ENCODE measurements around the gene ZNF410.
"Not testable (repeated sequence)": the region's sequence is repeated elsewhere in the genome, so short reads cannot be mapped to it uniquely, and the experiment has no call there.

Gene ZNF410

DNA sequence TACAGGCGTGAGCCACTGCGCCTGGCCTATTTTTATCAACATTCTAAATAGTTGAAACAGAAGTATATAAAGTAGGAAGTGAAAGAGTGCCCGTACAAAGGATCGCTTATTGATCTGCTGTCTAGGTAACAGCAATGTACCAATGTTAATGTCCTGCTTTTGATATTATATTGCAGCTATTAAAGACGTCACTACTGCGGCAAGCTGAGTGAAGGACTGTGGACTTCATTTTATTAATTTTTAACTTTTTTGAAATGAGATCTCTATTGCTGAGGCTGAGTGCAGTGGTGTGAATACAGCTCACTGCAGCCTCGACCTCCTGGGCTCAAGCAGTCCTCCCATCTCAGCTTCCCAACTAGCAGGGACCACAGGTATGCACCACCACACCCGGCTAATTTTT is 24.2 kb upstream of the ZNF410 start:
- no peaks in the 10 kb centered on the region for H3K9me3 ChIP-seq (ENCODE audit: insufficient read depth, low read depth, low read length)
- 99% methylated on average over 6 of the region's 8 CpGs for WGBS

DNA sequence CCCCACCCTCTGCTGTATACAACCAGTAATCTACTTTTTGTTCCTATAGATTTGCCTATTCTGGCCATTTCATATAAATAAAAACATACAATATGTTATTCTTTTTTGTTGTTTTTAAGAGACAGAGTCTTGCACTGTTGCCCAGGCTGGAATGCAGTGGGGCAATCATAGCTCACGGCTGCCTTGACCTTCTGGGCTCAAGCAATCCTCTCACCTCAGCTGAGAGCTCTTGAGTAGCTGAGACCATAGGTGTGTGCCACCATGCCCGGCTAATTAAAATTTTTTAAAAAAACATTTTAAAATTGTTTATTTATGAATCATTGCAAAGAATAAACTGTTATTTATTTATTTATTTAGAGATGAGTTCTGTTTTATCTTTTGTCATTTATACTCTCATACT is 23.4 kb upstream of the ZNF410 start:
- WGBS: 100% methylated on average over 1 of the region's 2 CpGs
- Histone ChIP-seq H3K4me1 (ENCODE audit: insufficient read depth, low read length) (no peaks in the 10 kb centered on the region), H3K27ac (ENCODE audit: low read depth, low read length) (no peak overlapping the region), H3K4me3 (ENCODE audit: low read length) (no peak overlapping the region), H3K36me3 (ENCODE audit: insufficient read depth, low read length) (peaks cover 76% of the 10 kb centered on the region), H3K27me3 (ENCODE audit: insufficient read depth, low read length) (no peaks in the 10 kb centered on the region), H3K9ac (ENCODE audit: low read depth, low read length) (no peak overlapping the region), H3K9me3 (ENCODE audit: insufficient read depth, low read depth, low read length) (no peaks in the 10 kb centered on the region)

More for the DNA sequence above, 24.2 kb upstream of the ZNF410 start:
- Histone ChIP-seq H3K9ac (ENCODE audit: low read depth, low read length) (no peak overlapping the region), H3K27ac (ENCODE audit: low read depth, low read length) (no peak overlapping the region), H3K27me3 (ENCODE audit: insufficient read depth, low read length) (no peaks in the 10 kb centered on the region), H3K36me3 (ENCODE audit: insufficient read depth, low read length) (peaks cover 72% of the 10 kb centered on the region), H3K4me1 (ENCODE audit: insufficient read depth, low read length) (no peaks in the 10 kb centered on the region), H3K4me3 (ENCODE audit: low read length) (no peak overlapping the region)

DNA sequence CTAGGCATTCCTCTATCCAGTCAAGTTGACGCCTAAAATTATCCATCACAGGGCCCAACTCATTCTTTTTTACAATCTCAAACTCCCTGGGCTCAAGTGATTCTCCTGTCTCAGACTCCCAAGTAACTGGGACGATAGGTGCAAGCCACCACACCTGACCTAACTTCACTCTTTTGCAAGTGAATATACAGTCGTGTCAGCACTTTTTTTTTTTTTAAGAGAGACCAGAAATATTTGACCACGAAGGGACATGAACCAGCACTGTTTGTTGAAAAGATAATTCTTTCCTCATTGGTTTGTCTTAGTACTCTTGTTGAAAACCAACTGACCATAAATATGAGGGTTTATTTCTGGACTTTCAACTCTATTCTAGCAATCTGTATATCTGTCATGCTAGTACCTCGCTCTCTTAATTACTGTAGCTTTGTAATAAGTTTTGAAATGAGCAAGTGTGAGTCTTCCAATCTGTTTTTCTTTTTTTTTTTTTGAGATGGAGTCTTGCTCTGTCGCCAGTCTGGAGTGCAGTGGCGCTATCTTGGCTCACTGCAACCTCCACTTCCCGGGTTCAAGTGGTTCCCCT is 21.0 kb upstream of the ZNF410 start:
- Histone ChIP-seq H3K9me3 (ENCODE audit: insufficient read depth, low read depth, low read length) (no peaks in the 10 kb centered on the region), H3K4me1 (ENCODE audit: insufficient read depth, low read length) (no peaks in the 10 kb centered on the region), H3K27me3 (ENCODE audit: insufficient read depth, low read length) (no peaks in the 10 kb centered on the region), H3K4me3 (ENCODE audit: low read length) (no peak overlapping the region), H3K36me3 (ENCODE audit: insufficient read depth, low read length) (peaks cover 57% of the 10 kb centered on the region), H3K9ac (ENCODE audit: low read depth, low read length) (no peak overlapping the region), H3K27ac (ENCODE audit: low read depth, low read length) (no peak overlapping the region)
- WGBS: 95% methylated on average over 7 of the region's 8 CpGs

DNA sequence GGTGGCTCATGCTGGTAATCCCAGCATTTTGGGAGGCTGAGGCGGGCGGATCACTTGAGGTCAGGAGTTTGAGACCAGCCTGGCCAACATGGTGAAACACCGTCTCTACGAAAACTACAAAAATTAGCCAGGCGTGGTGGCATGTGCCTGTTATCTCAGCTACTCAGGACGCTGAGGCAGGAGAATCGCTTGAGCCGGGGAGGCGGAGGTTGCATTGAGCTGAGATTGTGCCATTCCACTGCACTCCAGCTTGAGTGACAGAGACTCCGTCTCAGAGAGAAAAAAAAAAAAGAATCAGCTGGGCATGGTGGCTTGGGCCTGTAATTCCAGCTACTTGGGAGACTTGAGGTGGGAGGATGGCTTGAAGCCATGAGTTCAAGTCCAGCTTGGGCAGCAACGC is 16.9 kb upstream of the ZNF410 start:
- not testable (repeated sequence) for H3K4me1 ChIP-seq (ENCODE audit: insufficient read depth, low read length); H3K27me3 ChIP-seq (ENCODE audit: insufficient read depth, low read length); H3K9ac ChIP-seq (ENCODE audit: low read depth, low read length); H3K9me3 ChIP-seq (ENCODE audit: insufficient read depth, low read depth, low read length); H3K27ac ChIP-seq (ENCODE audit: low read depth, low read length); H3K4me3 ChIP-seq (ENCODE audit: low read length)
- WGBS: 95% methylated on average over 10 of the region's 11 CpGs
- peaks cover 31% of the 10 kb centered on the region for H3K36me3 ChIP-seq (ENCODE audit: insufficient read depth, low read length)

DNA sequence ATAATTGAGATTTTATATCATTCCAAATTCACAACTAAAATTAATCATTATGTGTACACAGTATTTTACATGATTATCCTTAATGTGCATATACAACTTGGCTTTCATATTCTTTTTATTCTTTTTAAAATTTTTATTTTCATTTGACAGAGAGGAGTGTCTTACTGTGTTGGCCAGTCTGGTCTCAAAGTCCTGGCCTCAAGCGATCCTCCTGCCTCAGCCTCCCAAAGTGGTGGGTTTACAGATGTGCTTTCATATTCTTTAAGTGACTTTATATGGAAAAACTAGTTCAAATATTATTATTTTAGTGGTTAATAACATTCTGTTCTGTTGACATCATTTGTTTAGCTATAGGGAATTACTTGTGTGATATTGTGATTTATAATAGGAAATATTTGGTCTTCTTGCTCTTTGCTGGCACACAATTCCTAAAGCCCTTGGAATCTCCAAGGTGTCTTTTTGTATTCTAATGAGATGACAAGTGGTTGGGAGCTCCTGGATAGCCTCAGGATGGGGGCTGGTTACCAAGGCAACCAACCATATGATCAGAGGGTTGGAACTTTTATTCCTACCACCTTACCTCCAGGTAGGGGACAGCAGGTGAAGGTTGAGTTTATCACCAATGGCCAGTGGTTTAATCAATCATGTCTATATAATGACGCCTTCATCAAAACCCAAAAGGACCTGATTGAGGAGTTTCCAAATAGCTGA is 16.0 kb upstream of the ZNF410 start:
- WGBS: 100% methylated on average over 2 of the region's 2 CpGs
- H3K4me3 ChIP-seq (ENCODE audit: low read length): no peak overlapping the region

DNA sequence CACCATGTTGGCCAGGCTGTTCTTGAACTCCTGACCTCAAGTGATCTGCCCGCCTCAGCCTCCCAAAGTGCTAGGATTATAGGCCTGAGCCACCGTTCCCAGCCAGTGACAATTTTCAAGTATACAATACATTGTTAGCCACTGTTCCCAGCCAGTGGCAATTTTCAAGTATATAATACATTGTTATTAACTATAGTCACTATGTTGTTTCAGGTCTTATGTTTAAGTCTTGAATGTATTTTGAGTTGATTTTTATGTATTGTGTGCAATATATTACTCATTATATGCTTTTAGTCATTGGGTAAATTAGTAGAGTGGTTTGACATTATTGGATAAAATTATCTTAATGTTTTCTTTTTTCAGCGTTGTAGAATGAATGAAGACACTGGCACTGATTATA is 13.0 kb upstream of the ZNF410 start:
- Histone ChIP-seq H3K27ac (ENCODE audit: low read depth, low read length) (no peak overlapping the region), H3K4me3 (ENCODE audit: low read length) (no peak overlapping the region), H3K9me3 (ENCODE audit: insufficient read depth, low read depth, low read length) (no peaks in the 10 kb centered on the region), H3K27me3 (ENCODE audit: insufficient read depth, low read length) (no peaks in the 10 kb centered on the region), H3K36me3 (ENCODE audit: insufficient read depth, low read length) (peaks cover 32% of the 10 kb centered on the region), H3K4me1 (ENCODE audit: insufficient read depth, low read length) (no peaks in the 10 kb centered on the region), H3K9ac (ENCODE audit: low read depth, low read length) (no peak overlapping the region)
- WGBS: 94% methylated on average over 3 of the region's 3 CpGs

More for the DNA sequence above, 16.0 kb upstream of the ZNF410 start:
- Histone ChIP-seq H3K27ac (ENCODE audit: low read depth, low read length) (no peak overlapping the region), H3K9ac (ENCODE audit: low read depth, low read length) (no peak overlapping the region), H3K4me1 (ENCODE audit: insufficient read depth, low read length) (no peaks in the 10 kb centered on the region), H3K9me3 (ENCODE audit: insufficient read depth, low read depth, low read length) (no peaks in the 10 kb centered on the region), H3K27me3 (ENCODE audit: insufficient read depth, low read length) (no peaks in the 10 kb centered on the region), H3K36me3 (ENCODE audit: insufficient read depth, low read length) (peaks cover 25% of the 10 kb centered on the region)

DNA sequence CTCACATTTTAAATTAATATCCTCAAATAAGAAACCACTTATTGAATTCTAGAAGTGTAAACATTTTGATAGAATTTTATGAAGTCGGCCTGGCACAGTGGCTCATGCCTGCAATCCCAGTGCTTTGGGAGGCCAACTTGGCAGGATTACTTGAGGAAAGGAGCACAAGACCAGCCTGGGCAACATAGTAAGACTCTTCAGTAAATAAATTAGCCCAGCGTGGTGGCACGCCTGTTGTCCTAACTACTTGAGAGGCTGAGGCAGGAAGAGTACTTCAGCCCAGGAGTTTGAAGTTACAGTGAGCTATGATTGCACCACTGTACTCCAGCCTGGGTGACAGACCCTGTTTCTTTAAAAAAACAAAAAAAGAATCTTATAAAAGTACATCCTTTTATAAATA is 8.9 kb upstream of the ZNF410 start:
- Histone ChIP-seq H3K4me1 (ENCODE audit: insufficient read depth, low read length) (no peaks in the 10 kb centered on the region), H3K4me3 (ENCODE audit: low read length) (no peak overlapping the region), H3K9ac (ENCODE audit: low read depth, low read length) (no peak overlapping the region), H3K27ac (ENCODE audit: low read depth, low read length) (no peak overlapping the region), H3K27me3 (ENCODE audit: insufficient read depth, low read length) (no peaks in the 10 kb centered on the region), H3K9me3 (ENCODE audit: insufficient read depth, low read depth, low read length) (no peaks in the 10 kb centered on the region), H3K36me3 (ENCODE audit: insufficient read depth, low read length) (peaks cover 61% of the 10 kb centered on the region)
- 95% methylated on average over 3 of the region's 3 CpGs for WGBS

DNA sequence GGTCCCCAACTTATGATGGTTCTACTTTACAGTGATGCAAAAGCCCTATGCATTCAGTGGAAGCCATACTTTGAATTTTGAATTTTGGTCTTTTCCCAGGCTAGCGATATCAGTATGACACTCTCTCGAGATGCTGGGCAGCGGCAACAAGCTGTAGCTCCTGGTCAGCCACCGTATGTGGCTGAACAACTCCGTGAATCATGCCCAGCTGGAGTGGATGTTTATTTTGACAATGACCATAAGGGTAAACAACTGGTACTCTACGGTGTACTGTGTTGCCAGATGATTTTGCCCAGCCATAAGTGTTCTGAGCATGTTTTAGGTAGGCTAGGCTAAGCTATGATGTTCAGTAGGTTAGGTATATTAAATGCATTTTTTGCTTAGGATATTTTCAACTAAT is 8.2 kb upstream of the ZNF410 start:
- peaks cover 58% of the 10 kb centered on the region for H3K36me3 ChIP-seq (ENCODE audit: insufficient read depth, low read length)
- H3K4me3 ChIP-seq (ENCODE audit: low read length): no peak overlapping the region
- no peaks in the 10 kb centered on the region for H3K9me3 ChIP-seq (ENCODE audit: insufficient read depth, low read depth, low read length)
- H3K27me3 ChIP-seq (ENCODE audit: insufficient read depth, low read length): no peaks in the 10 kb centered on the region
- H3K9ac ChIP-seq (ENCODE audit: low read depth, low read length): no peak overlapping the region
- H3K27ac ChIP-seq (ENCODE audit: low read depth, low read length): no peak overlapping the region
- WGBS: 94% methylated on average over 6 of the region's 6 CpGs
- no peaks in the 10 kb centered on the region for H3K4me1 ChIP-seq (ENCODE audit: insufficient read depth, low read length)

DNA sequence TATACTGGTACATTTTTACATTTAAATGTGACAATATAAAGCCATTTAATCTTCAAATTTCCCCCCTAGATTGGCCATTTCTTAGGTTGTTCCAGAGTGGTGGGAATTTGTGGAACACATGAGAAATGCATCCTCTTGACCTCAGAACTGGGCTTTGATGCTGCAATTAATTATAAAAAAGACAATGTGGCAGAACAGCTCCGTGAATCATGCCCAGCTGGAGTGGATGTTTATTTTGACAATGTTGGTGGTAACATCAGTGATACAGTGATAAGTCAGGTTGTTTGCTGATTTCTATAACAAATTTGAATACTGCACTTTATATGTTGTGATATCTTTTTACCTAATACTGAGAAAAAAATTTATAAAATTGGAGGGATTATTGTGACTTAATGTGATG is 7.6 kb upstream of the ZNF410 start:
- Histone ChIP-seq H3K9ac (ENCODE audit: low read depth, low read length) (no peak overlapping the region), H3K4me3 (ENCODE audit: low read length) (no peak overlapping the region), H3K27me3 (ENCODE audit: insufficient read depth, low read length) (no peaks in the 10 kb centered on the region), H3K36me3 (ENCODE audit: insufficient read depth, low read length) (peaks cover 59% of the 10 kb centered on the region), H3K9me3 (ENCODE audit: insufficient read depth, low read depth, low read length) (no peaks in the 10 kb centered on the region), H3K27ac (ENCODE audit: low read depth, low read length) (no peak overlapping the region), H3K4me1 (ENCODE audit: insufficient read depth, low read length) (no peaks in the 10 kb centered on the region)
- WGBS: 89% methylated on average over 1 of the region's 1 CpG

DNA sequence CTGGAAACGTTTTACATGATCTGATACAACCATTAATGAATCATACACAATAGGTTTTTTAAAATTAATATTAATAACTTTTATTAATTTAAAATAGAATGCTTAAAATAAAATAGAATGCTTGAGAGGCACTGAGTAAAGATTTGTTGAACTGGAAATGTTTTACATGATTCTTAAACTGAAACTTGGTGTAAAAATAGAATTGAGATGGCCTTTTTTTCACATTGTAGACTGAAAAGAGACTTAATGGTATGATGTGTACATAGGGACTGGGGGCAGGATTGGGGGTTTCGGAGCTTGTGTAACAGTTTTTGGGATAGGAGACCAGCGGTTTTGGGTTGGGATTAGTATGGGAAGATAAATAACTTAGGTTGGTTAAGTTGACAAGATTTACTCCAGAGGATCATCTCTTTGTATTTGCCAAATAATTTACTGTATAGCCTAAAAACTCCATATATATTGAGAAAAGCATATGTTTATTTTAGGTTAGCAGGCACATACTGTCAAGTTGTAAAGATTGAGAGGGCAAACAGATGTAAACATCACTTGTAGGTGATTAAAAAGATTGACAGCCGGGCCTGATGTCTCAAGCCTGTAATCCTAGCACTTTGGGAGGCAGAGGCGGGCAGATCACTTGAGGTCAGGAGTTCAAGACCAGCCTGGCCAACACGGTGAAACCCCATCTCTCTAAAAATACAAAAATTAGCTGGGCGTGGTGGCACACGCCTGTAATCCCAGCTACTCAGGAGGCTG is 2.0 kb upstream of the ZNF410 start:
- H3K27ac ChIP-seq (ENCODE audit: low read depth, low read length): no peak overlapping the region
- no peak overlapping the region for H3K4me3 ChIP-seq (ENCODE audit: low read length)
- H3K9ac ChIP-seq (ENCODE audit: low read depth, low read length): no peak overlapping the region
- WGBS: 93% methylated on average over 7 of the region's 8 CpGs
- peaks cover 9% of the 10 kb centered on the region; the same call in 1 of the 2 replicates for H3K4me1 ChIP-seq (ENCODE audit: insufficient read depth, low read length)
- no peaks in the 10 kb centered on the region for H3K9me3 ChIP-seq (ENCODE audit: insufficient read depth, low read depth, low read length)
- peaks cover 25% of the 10 kb centered on the region for H3K36me3 ChIP-seq (ENCODE audit: insufficient read depth, low read length)
- no peaks in the 10 kb centered on the region for H3K27me3 ChIP-seq (ENCODE audit: insufficient read depth, low read length)

DNA sequence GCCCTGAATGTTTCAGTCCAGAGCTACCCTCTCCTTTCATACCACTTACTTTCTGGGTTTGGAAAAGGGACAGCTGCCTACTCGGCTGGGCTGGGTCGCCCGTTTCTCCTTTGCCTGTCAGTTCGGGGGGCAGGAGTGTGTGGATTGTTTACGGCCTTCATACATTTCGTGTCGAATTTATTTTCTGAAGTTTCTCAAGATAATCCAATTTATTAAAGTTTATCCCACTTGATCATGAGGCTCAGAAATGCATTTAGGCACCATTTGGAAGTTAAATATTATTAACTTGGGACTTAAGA is 608 bp downstream of the ZNF410 start:
- Histone ChIP-seq H3K36me3 (ENCODE audit: insufficient read depth, low read length) (peaks cover 12% of the 10 kb centered on the region), H3K9ac (ENCODE audit: low read depth, low read length) (peak overlapping the region; percentile 78), H3K27ac (ENCODE audit: low read depth, low read length) (peak overlapping the region; percentile 90), H3K9me3 (ENCODE audit: insufficient read depth, low read depth, low read length) (no peaks in the 10 kb centered on the region), H3K4me3 (ENCODE audit: low read length) (peak overlapping the region; percentile 91), H3K4me1 (ENCODE audit: insufficient read depth, low read length) (peaks cover 9% of the 10 kb centered on the region; the same call in 1 of the 2 replicates), H3K27me3 (ENCODE audit: insufficient read depth, low read length) (no peaks in the 10 kb centered on the region)
- no CpG with 5 or more reads among the region's 7 CpGs for WGBS

Measured in HUES64 (cell line).